Measurements from ENCODE around the gene TMEM25.

The TMEM25 gene

DNA sequence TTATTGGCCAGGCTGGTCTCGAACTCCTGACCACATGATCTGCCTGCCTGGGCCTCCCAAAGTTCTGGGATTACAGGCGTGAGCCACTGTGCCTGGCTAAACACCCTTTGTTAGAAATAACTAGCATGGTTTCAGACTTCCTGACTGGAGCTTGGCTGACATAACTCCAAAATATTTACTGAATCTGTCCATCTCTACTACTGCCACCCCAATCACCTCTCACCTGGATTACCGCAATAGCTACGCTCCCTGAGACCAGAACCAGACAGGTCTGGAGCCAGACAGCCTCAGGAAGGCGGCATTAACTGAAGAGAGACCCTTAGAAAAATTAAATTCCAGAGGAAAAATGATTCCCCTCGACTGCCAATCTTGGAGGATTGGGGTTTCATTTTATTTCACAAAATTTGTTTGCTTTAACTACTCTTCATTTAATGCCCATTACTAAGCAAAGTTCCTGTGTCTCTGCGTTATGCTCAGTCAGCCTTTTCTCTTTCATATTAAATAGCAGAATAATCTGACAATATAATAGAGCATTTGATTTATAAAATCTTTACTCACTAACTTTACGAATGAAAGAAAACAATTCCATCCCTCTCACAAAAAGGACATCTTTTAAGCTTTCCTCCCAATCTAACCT is 13.1 kb downstream of the TMEM25 start:
- TF ChIP-seq, protein P1, sequence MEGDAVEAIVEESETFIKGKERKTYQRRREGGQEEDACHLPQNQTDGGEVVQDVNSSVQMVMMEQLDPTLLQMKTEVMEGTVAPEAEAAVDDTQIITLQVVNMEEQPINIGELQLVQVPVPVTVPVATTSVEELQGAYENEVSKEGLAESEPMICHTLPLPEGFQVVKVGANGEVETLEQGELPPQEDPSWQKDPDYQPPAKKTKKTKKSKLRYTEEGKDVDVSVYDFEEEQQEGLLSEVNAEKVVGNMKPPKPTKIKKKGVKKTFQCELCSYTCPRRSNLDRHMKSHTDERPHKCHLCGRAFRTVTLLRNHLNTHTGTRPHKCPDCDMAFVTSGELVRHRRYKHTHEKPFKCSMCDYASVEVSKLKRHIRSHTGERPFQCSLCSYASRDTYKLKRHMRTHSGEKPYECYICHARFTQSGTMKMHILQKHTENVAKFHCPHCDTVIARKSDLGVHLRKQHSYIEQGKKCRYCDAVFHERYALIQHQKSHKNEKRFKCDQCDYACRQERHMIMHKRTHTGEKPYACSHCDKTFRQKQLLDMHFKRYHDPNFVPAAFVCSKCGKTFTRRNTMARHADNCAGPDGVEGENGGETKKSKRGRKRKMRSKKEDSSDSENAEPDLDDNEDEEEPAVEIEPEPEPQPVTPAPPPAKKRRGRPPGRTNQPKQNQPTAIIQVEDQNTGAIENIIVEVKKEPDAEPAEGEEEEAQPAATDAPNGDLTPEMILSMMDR (IDR thresholded peaks at IDR 0.05): no peak
- Histone ChIP-seq H3K27me3 (no peaks in the 10 kb centered on the region), H3K27ac (no peak overlapping the region), H3K4me1 (ENCODE audit: control insufficient read depth in 1 of 2, insufficient read depth in 1 of 2, low read depth in 1 of 2, low read length in 1 of 2) (no peaks in the 10 kb centered on the region), H3K9me3 (no peaks in the 10 kb centered on the region), H3K4me3 (ENCODE audit: low read depth in 1 of 2, low read length in 1 of 2) (no peak overlapping the region), H3K36me3 (peaks cover 17% of the 10 kb centered on the region)

- Histone ChIP-seq H3K9me3 (no peaks in the 10 kb centered on the region), H3K4me1 (ENCODE audit: control insufficient read depth in 1 of 2, insufficient read depth in 1 of 2, low read depth in 1 of 2, low read length in 1 of 2) (no peaks in the 10 kb centered on the region), H3K4me3 (ENCODE audit: low read depth in 1 of 2, low read length in 1 of 2) (no peak overlapping the region), H3K36me3 (peaks cover 17% of the 10 kb centered on the region), H3K27me3 (no peaks in the 10 kb centered on the region), H3K27ac (no peak overlapping the region)
- TF ChIP-seq, protein P1 (IDR thresholded peaks at IDR 0.05): no peak
Measured at GRCh38 chr11:118544647-118545010, 13.6 kb downstream of the TMEM25 start.

DNA sequence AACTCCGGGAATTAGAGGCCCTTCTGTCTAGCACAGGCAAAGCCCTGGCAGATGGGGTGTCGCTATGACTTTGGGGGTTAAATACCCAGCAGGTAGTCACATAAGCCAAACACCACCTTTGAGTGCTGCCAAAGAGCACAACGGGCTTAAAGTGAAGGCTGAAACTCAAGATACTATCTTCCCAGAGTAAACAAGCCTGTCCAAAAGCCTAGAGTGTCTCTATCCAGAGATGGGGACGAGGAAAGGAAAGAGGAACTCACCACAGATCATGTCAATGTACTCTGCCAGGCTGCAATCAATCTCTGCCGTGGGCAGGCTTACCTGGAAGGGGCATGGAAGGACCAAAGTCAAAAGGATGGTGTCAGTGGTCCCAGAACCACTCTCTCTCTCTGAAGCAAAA is 14.5 kb downstream of the TMEM25 start:
- TF ChIP-seq, protein P1 (IDR thresholded peaks at IDR 0.05): no peak
- Histone ChIP-seq H3K27me3 (no peaks in the 10 kb centered on the region), H3K4me1 (ENCODE audit: control insufficient read depth in 1 of 2, insufficient read depth in 1 of 2, low read depth in 1 of 2, low read length in 1 of 2) (no peaks in the 10 kb centered on the region), H3K9me3 (no peaks in the 10 kb centered on the region), H3K36me3 (peaks cover 17% of the 10 kb centered on the region), H3K4me3 (ENCODE audit: low read depth in 1 of 2, low read length in 1 of 2) (no peak overlapping the region), H3K27ac (no peak overlapping the region)

DNA sequence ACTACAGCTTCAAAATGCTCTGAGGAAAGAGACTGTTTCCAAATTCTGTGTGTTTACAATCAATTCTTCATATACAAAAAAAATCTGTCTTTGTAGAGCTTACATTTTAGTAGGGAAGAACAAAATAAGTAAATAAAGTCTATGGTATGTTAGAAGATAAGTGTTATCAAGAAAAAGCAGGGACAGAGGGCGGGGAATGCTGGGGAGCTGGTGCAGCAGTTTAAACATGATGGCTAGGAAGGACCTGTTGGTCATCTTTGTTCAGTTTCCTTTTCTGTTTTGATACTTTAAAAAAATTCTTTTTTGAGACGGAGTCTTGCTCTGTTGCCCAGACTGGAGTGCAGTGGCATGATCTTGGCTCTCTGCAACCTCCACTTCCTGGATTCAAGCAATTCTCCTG is 16.1 kb downstream of the TMEM25 start:
- H3K36me3 ChIP-seq: peaks cover 22% of the 10 kb centered on the region
- H3K27ac ChIP-seq: no peak overlapping the region
- H3K9me3 ChIP-seq: no peaks in the 10 kb centered on the region
- H3K4me1 ChIP-seq (ENCODE audit: control insufficient read depth in 1 of 2, insufficient read depth in 1 of 2, low read depth in 1 of 2, low read length in 1 of 2): no peaks in the 10 kb centered on the region
- no peak overlapping the region for H3K4me3 ChIP-seq (ENCODE audit: low read depth in 1 of 2, low read length in 1 of 2)
- TF ChIP-seq, protein P1 (IDR thresholded peaks at IDR 0.05): no peak
- H3K27me3 ChIP-seq: no peaks in the 10 kb centered on the region

GRCh38 chr11:118552341-118552740 is 21.3 kb downstream of the TMEM25 start:
- H3K4me1 ChIP-seq (ENCODE audit: control insufficient read depth in 1 of 2, insufficient read depth in 1 of 2, low read depth in 1 of 2, low read length in 1 of 2): no peaks in the 10 kb centered on the region
- H3K27ac ChIP-seq: no peak overlapping the region
- no peaks in the 10 kb centered on the region for H3K27me3 ChIP-seq
- TF ChIP-seq, protein P1 (IDR thresholded peaks at IDR 0.05): no peak
- H3K9me3 ChIP-seq: no peaks in the 10 kb centered on the region
- peaks cover 33% of the 10 kb centered on the region for H3K36me3 ChIP-seq
- no peak overlapping the region for H3K4me3 ChIP-seq (ENCODE audit: low read depth in 1 of 2, low read length in 1 of 2)
